Fibroblast of mammary gland (primary cell): ENCODE measurements around the gene CIAO2A.

Source experiments
- DNase-seq: peaks from one replicate; pipeline ENCODE4 v3.0.0-alpha.2; 2010; ENCODE audit warnings: low read depth
- H3K4me3 ChIP-seq: 2 replicates; pipeline ENCODE4 v1.5.1; 2011; ENCODE audit warnings: low read depth, mild to moderate bottlenecking, low read length, moderate library complexity; ENCODE audit not compliant: control insufficient read depth
- TF ChIP-seq, protein P1 (sequence below): conservative IDR thresholded peaks from 2 replicates; pipeline ENCODE4 v1.5.1; 2011; ENCODE audit warnings: low read depth, low read length, inconsistent platforms; ENCODE audit not compliant: control insufficient read depth, insufficient read depth

The CIAO2A gene

DNA sequence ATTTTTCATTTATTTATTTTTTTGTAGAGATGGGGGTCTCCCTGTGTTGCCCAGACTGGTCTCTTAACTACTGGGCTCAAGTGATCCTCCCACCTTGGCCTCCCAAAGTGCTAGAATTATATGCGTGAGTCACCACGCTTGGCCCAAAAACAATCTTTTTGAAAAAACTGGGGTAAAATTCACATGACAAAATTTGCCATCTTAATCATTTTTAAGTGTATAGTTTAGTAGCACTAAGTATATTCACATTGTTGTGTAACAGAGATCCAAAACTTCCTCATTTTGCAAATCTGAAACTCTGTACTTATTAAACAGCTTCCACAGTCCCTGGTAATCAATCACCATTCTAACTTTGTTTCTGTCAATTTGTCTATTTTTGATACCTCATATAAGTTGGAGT is 7.3 kb upstream of the CIAO2A start:
- no peak for DNase-seq
- no peak overlapping the region for H3K4me3 ChIP-seq
- TF ChIP-seq, protein P1, sequence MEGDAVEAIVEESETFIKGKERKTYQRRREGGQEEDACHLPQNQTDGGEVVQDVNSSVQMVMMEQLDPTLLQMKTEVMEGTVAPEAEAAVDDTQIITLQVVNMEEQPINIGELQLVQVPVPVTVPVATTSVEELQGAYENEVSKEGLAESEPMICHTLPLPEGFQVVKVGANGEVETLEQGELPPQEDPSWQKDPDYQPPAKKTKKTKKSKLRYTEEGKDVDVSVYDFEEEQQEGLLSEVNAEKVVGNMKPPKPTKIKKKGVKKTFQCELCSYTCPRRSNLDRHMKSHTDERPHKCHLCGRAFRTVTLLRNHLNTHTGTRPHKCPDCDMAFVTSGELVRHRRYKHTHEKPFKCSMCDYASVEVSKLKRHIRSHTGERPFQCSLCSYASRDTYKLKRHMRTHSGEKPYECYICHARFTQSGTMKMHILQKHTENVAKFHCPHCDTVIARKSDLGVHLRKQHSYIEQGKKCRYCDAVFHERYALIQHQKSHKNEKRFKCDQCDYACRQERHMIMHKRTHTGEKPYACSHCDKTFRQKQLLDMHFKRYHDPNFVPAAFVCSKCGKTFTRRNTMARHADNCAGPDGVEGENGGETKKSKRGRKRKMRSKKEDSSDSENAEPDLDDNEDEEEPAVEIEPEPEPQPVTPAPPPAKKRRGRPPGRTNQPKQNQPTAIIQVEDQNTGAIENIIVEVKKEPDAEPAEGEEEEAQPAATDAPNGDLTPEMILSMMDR = no peak

DNA sequence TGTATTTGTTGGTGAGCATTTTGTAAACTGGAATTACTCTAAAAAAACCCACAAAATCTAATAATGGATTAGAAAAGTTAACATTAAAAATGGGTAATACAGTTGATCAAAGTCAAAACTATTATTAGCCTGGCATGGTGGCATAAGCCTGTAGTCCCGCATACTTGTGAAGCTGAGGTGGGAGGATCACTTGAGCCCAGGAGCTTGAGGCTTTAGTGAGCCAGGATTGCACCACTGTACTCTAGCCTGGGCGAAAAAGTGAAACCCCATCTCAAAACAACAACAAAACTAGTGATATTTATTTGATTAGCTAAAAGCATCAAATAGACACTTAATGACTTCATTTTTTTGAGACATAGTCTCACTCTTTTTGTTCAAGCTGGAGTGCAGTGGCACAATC is 5.7 kb upstream of the CIAO2A start:
- no peak overlapping the region for H3K4me3 ChIP-seq
- TF ChIP-seq, protein P1 = no peak
- no peak for DNase-seq

DNA sequence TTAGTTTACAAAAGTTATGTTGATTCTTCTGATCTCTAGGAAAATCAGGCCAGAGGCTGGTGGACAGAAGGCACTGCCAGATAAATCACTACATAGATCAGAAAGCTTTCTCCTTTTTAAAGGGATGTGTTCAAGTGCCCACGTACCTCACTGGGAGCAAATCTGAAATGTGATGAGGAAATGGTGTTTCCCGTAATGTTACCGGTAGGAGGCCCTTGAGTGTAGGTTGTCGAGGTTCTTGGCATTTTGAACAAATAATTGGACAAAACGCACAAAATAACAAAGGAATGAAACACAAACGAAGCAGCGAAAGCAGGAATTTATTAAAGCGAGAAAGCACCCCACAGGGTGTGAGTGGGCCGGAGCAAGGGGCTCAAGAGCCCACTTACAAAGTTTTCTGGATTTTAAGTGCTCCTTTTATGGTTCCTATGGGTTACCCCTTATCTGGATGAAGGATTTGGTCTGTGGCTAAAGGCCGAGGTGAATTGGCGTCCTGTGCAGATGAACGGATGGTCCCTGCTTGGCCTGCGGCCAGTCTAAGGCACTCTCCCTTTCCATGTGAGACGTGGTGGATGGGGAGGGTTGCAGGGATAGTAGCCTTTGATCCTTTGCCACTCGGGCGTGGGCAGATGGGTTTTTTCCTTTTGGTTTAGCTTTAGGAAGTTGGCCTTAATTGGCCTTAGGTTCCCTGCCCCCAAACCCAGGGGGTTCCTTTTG is 3.2 kb upstream of the CIAO2A start:
- TF ChIP-seq, protein P1 = peak; percentile 28
- H3K4me3 ChIP-seq = peak overlapping the region; percentile 94
- peak; percentile 43 for DNase-seq

DNA sequence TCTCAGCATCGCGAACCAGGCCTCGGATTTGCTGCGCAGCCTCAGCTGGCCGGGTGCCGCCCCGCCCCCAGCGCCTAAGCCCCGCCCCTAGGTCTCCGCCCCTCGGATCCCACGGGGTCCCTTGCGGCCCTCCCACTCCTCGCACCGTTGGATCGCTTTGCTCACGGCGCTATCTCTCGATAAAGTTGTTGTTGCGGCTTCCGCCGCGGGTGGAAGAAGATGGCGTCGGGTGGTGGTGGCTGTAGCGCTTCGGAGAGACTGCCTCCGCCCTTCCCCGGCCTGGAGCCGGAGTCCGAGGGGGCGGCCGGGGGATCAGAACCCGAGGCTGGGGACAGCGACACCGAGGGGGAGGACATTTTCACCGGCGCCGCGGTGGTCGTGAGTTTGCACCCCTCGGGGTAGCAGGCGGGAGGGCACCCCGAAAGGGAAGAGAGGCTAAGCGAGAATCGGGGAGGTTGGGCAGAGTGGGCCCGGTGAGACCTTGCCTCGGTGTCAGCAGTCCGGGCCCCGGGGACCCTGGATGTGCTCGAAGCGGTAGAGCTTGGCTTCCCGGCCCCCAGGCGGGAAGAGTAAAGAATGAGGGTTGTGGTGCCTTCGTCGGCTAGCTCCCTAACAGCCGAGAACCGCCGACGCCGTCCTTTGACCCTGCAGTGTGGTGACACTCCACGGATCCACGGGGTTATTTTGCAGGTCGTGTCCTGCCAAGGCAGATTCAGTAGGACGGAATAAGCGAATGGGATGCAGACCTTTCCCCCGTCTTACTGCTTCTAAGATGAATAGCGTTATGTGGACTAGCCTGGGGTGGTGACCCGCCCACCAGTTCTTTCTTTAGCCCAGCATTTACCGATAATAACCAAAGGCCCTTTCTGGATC is 2.4 kb upstream of the CIAO2A start, which contains the start of gene SNX1:
Gene SNX1, plus strand, starts transcription at position 188 of the 873 bp plus-strand sequence. Its CDS starts 32 bp downstream, at position 220.
- peak; percentile 92 for DNase-seq
- TF ChIP-seq, protein P1 = no peak
- H3K4me3 ChIP-seq = peak within 1 kb of the TSS; percentile 94

DNA sequence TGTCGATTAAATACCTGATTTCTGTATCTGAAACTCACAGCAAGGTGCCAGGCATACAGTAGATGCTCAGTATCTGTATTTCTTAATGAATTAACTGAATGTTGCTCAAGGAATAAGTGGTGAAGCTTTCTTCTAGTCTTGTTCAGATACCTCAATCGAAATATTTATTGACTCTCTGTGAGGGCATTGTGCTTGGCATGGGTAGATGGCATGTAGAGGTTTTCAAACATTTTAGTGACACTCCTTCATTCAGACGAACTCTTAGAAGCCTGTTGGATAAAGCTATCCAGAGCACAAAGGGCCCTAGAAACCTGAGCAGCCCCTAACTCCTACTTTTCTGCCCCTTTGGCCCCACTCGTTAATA is 1.8 kb upstream of the CIAO2A start:
- TF ChIP-seq, protein P1 = no peak
- no peak for DNase-seq
- H3K4me3 ChIP-seq = peak overlapping the region; percentile 94

DNA sequence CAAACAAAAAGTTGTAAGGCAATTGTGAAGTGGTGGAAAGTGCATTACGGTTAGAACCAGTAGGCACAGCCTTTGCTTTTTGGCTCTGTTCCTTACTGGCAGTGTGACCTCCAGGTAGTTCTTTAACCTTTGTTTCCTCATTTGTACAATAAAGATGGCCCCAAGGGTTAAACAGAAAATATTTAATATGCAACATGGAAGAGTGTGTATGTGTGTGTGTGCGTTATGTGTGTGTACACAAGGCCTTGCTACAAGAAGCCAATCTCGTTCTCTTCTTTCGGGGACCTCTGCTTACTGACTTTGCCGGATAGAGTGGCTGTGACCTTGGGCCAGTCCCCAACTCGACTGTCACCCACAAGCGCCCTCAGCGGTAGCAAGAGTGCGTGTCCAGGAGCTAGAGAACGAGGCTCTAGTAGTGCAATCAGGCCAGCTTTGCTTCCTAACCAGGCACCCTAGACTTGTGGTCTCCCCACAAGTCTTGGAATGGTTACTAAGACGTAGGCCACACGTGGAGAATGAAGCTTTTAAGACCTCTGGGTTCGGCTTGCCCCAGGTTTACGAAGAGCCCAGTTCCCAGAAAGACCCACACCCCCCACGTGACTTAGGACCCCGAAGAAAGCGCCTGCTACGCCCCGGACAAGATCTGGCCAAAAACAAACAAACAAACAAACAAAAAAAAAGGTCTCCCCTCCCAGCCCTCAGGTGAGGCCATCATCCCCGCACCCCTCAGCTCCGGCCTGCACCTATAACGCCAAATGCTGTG is 593 bp downstream of the CIAO2A start:
- H3K4me3 ChIP-seq = peak overlapping the region; percentile 79
- TF ChIP-seq, protein P1 = no peak
- peak; percentile 51 for DNase-seq
